Caco-2 (cell line): ENCODE data around the gene PINK1. TPM values are rescaled to one million over a fixed set of nuclear protein-coding genes. Genes with fewer than 3 reads are reported as not detected.

Experiments
- BruUV-seq: library from RNA; stranded (reverse); fragments of 400-500 nt; replicated peaks from 2 replicates; lab custom pipeline; 2021; lab: Mats Ljungman, UMichigan
- CTCF ChIA-PET: fragments of 300-600 bp; sonication (Branson Sonifier 250); formaldehyde crosslinking; loops from one replicate; lab custom pipeline; 2022; ENCODE audit warnings: antibody characterized with exemption; lab: Charles Lee
- POLR2A ChIA-PET: fragments of 300-600 bp; sonication (Branson Sonifier 250); formaldehyde crosslinking; loops from one replicate; lab custom pipeline; 2022; ENCODE audit warnings: antibody characterized with exemption; lab: Charles Lee
- DNase-seq, 2 experiments: peaks; one replicate each; pipeline versions ENCODE4 v3.0.0 to v3.0.0-alpha.2; 2020 to 2022
- H3K27me3 ChIP-seq: replicated peaks from 2 replicates; pipeline ENCODE4 v1.6.0; 2011; ENCODE audit warnings: low read length; ENCODE audit not compliant: control insufficient read depth, insufficient read depth
- H3K36me3 ChIP-seq: 2 replicates; pipeline ENCODE4 v1.5.1; 2011; ENCODE audit warnings: low read length; ENCODE audit not compliant: control insufficient read depth, insufficient read depth
- H3K4me1 ChIP-seq: fragments of 250-450 bp; sonication (Bioruptor Pico); 2 replicates; pipeline ENCODE4 v1.5.1; 2020; ENCODE audit warnings: mild to moderate bottlenecking
- H3K4me3 ChIP-seq: 2 replicates; pipeline ENCODE4 v1.5.1; 2011; ENCODE audit warnings: low read depth, mild to moderate bottlenecking, control low read depth, low read length
- H3K9me3 ChIP-seq: fragments of 250-450 bp; sonication (Bioruptor Pico); 2 replicates; pipeline ENCODE4 v1.5.1; 2020; ENCODE audit warnings: mild to moderate bottlenecking, moderate library complexity
- H3K27ac Mint-ChIP-seq: one replicate; pipeline ENCODE4 v1.8.0; 2022; ENCODE audit warnings: mixed read lengths; ENCODE audit not compliant: unreplicated experiment
- H3K27me3 Mint-ChIP-seq: one replicate; pipeline ENCODE4 v1.8.0; 2022; ENCODE audit warnings: mixed read lengths; ENCODE audit not compliant: insufficient read depth, unreplicated experiment
- H3K36me3 Mint-ChIP-seq: one replicate; pipeline ENCODE4 v1.8.0; 2022; ENCODE audit warnings: mild to moderate bottlenecking, mixed read lengths; ENCODE audit not compliant: insufficient read depth, unreplicated experiment
- H3K4me1 Mint-ChIP-seq: one replicate; pipeline ENCODE4 v1.8.0; 2022; ENCODE audit warnings: low read depth, mixed read lengths; ENCODE audit not compliant: unreplicated experiment
- H3K4me3 Mint-ChIP-seq: one replicate; pipeline ENCODE4 v1.8.0; 2022; ENCODE audit warnings: mild to moderate bottlenecking, moderate library complexity, mixed read lengths; ENCODE audit not compliant: unreplicated experiment
- H3K9me3 Mint-ChIP-seq: one replicate; pipeline ENCODE4 v1.8.0; 2022; ENCODE audit warnings: mixed read lengths; ENCODE audit not compliant: unreplicated experiment
- CTCF ChIP-seq, 2 experiments: fragments of 200-600 bp in 1 of 2; IDR thresholded peaks; 1 replicate in 1 of 2; 2 replicates in 1 of 2; pipeline versions ENCODE4 v1.5.1 to v1.8.0; 2011 to 2022; ENCODE audit warnings: antibody characterized with exemption in 1 of 2, control low read depth in 1 of 2, inconsistent platforms in 1 of 2, low read depth in 1 of 2, low read length in 1 of 2, mild to moderate bottlenecking in 1 of 2, moderate library complexity in 1 of 2; ENCODE audit not compliant: insufficient read depth in 1 of 2, severe bottlenecking in 1 of 2, unreplicated experiment in 1 of 2
- intact Hi-C: fragments of 100-400 bp; cut with micrococcal nuclease; formaldehyde crosslinking; loops from one replicate; pipeline ENCODE4 v1.10.0; 2022; ENCODE audit not compliant: unreplicated experiment
- total RNA-seq: library from RNA; stranded (reverse); gene quantifications from 2 replicates; pipeline ENCODE4 v1.2.3, GENCODE V29; 2022

The PINK1 gene
- total RNA-seq, 1 experiment from 2014 or later = 23.2 TPM

- Mint-ChIP-seq H3K36me3 (peaks cover 5% of the 10 kb centered on the region), H3K4me3 (no peak overlapping the region), H3K27ac (no peak overlapping the region), H3K9me3 (no peaks in the 10 kb centered on the region), H3K27me3 (no peaks in the 10 kb centered on the region), H3K4me1 (no peaks in the 10 kb centered on the region)
- Histone ChIP-seq H3K4me3 (no peak overlapping the region), H3K4me1 (no peaks in the 10 kb centered on the region), H3K9me3 (no peaks in the 10 kb centered on the region), H3K36me3 (no peaks in the 10 kb centered on the region), H3K27me3 (no peaks in the 10 kb centered on the region)
- CTCF ChIA-PET = no interaction called here
- BruUV-seq = no TSS peak
- TF ChIP-seq CTCF (IDR thresholded peaks at IDR 0.05; ENCODE audit: insufficient read depth in 1 of 2, low read depth in 1 of 2, low read length in 1 of 2, severe bottlenecking in 1 of 2, unreplicated experiment in 1 of 2) = no peak
- no peak for DNase-seq
- POLR2A ChIA-PET = no interaction called here
- intact Hi-C loops = no loop called here
Measured at GRCh38 chr1:20643080-20643479, 9.8 kb downstream of the PINK1 start.

GRCh38 chr1:20644416-20644815 lies 11.2 kb downstream of the PINK1 start:
- H3K9me3 ChIP-seq = no peaks in the 10 kb centered on the region
- CTCF ChIA-PET = no interaction called here
- no peaks in the 10 kb centered on the region for H3K4me1 ChIP-seq
- no peaks in the 10 kb centered on the region; the same call in 1 of the 2 replicates for H3K36me3 ChIP-seq
- TF ChIP-seq CTCF (IDR thresholded peaks at IDR 0.05; ENCODE audit: insufficient read depth in 1 of 2, low read depth in 1 of 2, low read length in 1 of 2, severe bottlenecking in 1 of 2, unreplicated experiment in 1 of 2) = no peak
- no TSS peak for BruUV-seq
- Mint-ChIP-seq H3K9me3 (no peaks in the 10 kb centered on the region), H3K4me1 (no peaks in the 10 kb centered on the region), H3K36me3 (peaks cover 16% of the 10 kb centered on the region), H3K4me3 (no peak overlapping the region), H3K27ac (no peak overlapping the region), H3K27me3 (no peaks in the 10 kb centered on the region)
- H3K27me3 ChIP-seq = no peaks in the 10 kb centered on the region
- POLR2A ChIA-PET = no interaction called here
- DNase-seq = no peak
- intact Hi-C loops = no loop called here
- H3K4me3 ChIP-seq = no peak overlapping the region

GRCh38 chr1:20645414-20645813 lies 12.2 kb downstream of the PINK1 start:
- no peaks in the 10 kb centered on the region for H3K4me1 ChIP-seq
- H3K9me3 ChIP-seq = no peaks in the 10 kb centered on the region
- no peaks in the 10 kb centered on the region; the same call in 1 of the 2 replicates for H3K36me3 ChIP-seq
- Mint-ChIP-seq H3K27ac (no peak overlapping the region), H3K9me3 (no peaks in the 10 kb centered on the region), H3K27me3 (no peaks in the 10 kb centered on the region), H3K4me3 (no peak overlapping the region), H3K36me3 (peaks cover 26% of the 10 kb centered on the region), H3K4me1 (no peaks in the 10 kb centered on the region)
- no peaks in the 10 kb centered on the region for H3K27me3 ChIP-seq
- CTCF ChIA-PET = interaction anchor here (0.6 kb wide), 1 partner anchor 149 kb away, joined by 5 read pairs; no protein-coding TSS in a partner anchor
- DNase-seq = no peak
- no peak overlapping the region for H3K4me3 ChIP-seq
- POLR2A ChIA-PET = no interaction called here
- no TSS peak for BruUV-seq
- intact Hi-C loops = no loop called here
- no peak for TF ChIP-seq CTCF (IDR thresholded peaks at IDR 0.05; ENCODE audit: insufficient read depth in 1 of 2, low read depth in 1 of 2, low read length in 1 of 2, severe bottlenecking in 1 of 2, unreplicated experiment in 1 of 2)
